ENCODE data around the gene SLC4A4. TPM values are rescaled to one million over a fixed set of nuclear protein-coding genes. Genes with fewer than 3 reads are reported as not detected.

Gene SLC4A4
- total RNA-seq, 2 experiments from 2014 or later = 0.08 to 0.14 TPM

GRCh38 chr4:71444395-71444794 lies 105.6 kb downstream of the SLC4A4 start:
- no peak for ATAC-seq (ENCODE audit: poor library complexity)
- Histone ChIP-seq H3K9me3 (ENCODE audit: control insufficient read depth in 1 of 2, insufficient read depth in 1 of 2, low read length in 2 of 2) (no peaks in the 10 kb centered on the region), H3K36me3 (ENCODE audit: insufficient read depth, low read length) (no peaks in the 10 kb centered on the region), H3K4me1 (ENCODE audit: insufficient read depth, low read length) (no peaks in the 10 kb centered on the region), H3K4me3 (ENCODE audit: low read length) (no peak overlapping the region), H3K27me3 (ENCODE audit: control insufficient read depth in 1 of 2, insufficient read depth in 2 of 2, low read length in 2 of 2) (no peaks in the 10 kb centered on the region), H3K27ac (ENCODE audit: low read depth in 1 of 2, low read length in 2 of 2) (no peak overlapping the region)
- Mint-ChIP-seq H3K27me3 (no peaks in the 10 kb centered on the region), H3K4me1 (ENCODE audit: low read depth) (no peaks in the 10 kb centered on the region), H3K4me3 (no peak overlapping the region), H3K27ac (no peak overlapping the region), H3K36me3 (ENCODE audit: low read depth) (no peaks in the 10 kb centered on the region), H3K9me3 (no peaks in the 10 kb centered on the region)
- POLR2A ChIA-PET = no interaction called here
- CTCF ChIA-PET = no interaction called here
- no peak for TF ChIP-seq CTCF (IDR thresholded peaks at IDR 0.05)
- no peak for DNase-seq
- intact Hi-C loops (cut with DNase I, micrococcal nuclease) = no loop called here

- intact Hi-C loops (cut with DNase I, micrococcal nuclease) = no loop called here
- H3K36me3 ChIP-seq (ENCODE audit: insufficient read depth, low read length) = no peaks in the 10 kb centered on the region
- no peaks in the 10 kb centered on the region for H3K9me3 Mint-ChIP-seq
- H3K9me3 ChIP-seq (ENCODE audit: control insufficient read depth in 1 of 2, insufficient read depth in 1 of 2, low read length in 2 of 2) = no peaks in the 10 kb centered on the region
- no peak overlapping the region for H3K4me3 Mint-ChIP-seq
- CTCF ChIA-PET = interaction anchor here (0.7 to 0.8 kb wide), 2 partner anchors 13 to 15 kb away, joined by 3 read pairs; no protein-coding TSS in a partner anchor
- ATAC-seq (ENCODE audit: poor library complexity) = no peak
- no peaks in the 10 kb centered on the region for H3K36me3 Mint-ChIP-seq (ENCODE audit: low read depth)
- DNase-seq = no peak
- H3K27ac Mint-ChIP-seq = no peak overlapping the region
- H3K27me3 ChIP-seq (ENCODE audit: control insufficient read depth in 1 of 2, insufficient read depth in 2 of 2, low read length in 2 of 2) = no peaks in the 10 kb centered on the region
- POLR2A ChIA-PET = no interaction called here
- no peaks in the 10 kb centered on the region for H3K4me1 ChIP-seq (ENCODE audit: insufficient read depth, low read length)
- H3K27ac ChIP-seq (ENCODE audit: low read depth in 1 of 2, low read length in 2 of 2) = no peak overlapping the region
- H3K4me3 ChIP-seq (ENCODE audit: low read length) = no peak overlapping the region
- no peaks in the 10 kb centered on the region for H3K4me1 Mint-ChIP-seq (ENCODE audit: low read depth)
- TF ChIP-seq CTCF (IDR thresholded peaks at IDR 0.05) = no peak
- H3K27me3 Mint-ChIP-seq = no peaks in the 10 kb centered on the region
Observed at GRCh38 chr4:71445811-71446210, 107.0 kb downstream of the SLC4A4 start.

DNA sequence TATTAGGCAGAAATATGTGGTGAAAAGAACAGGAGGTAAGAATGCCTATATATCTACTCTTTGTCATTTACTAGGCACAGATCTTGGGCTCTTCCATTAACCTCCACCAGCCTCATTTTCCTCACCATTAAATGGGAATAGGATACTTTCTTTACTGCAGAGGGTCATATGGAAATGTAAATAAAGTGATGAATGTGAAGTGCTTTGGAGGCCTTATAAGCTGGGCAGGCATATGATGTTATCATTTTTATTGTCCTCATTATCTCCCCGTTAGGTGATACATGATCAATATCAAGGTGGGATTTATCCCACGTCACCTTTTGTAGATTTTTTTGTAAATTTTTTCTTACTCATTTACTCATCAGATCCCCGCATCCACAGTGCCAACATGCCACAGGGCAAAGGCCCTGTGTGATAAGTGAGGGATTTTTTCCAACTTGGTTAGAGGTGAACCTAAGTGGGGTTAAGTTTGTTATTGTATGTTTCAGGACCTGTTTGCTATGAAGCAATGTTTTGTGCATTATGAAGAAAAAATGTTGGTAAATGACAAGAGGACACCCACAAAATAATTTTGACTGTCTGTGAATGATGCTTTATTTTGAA lies 107.8 kb downstream of the SLC4A4 start:
- DNase-seq = no peak
- intact Hi-C loops (cut with DNase I, micrococcal nuclease) = no loop called here
- no peaks in the 10 kb centered on the region for H3K9me3 Mint-ChIP-seq
- Histone ChIP-seq H3K36me3 (ENCODE audit: insufficient read depth, low read length) (no peaks in the 10 kb centered on the region), H3K27me3 (ENCODE audit: control insufficient read depth in 1 of 2, insufficient read depth in 2 of 2, low read length in 2 of 2) (no peaks in the 10 kb centered on the region), H3K4me3 (ENCODE audit: low read length) (no peak overlapping the region), H3K9me3 (ENCODE audit: control insufficient read depth in 1 of 2, insufficient read depth in 1 of 2, low read length in 2 of 2) (no peaks in the 10 kb centered on the region), H3K27ac (ENCODE audit: low read depth in 1 of 2, low read length in 2 of 2) (no peak overlapping the region), H3K4me1 (ENCODE audit: insufficient read depth, low read length) (no peaks in the 10 kb centered on the region)
- ChIA-PET CTCF (interaction anchor here (0.8 kb wide), 1 partner anchor 14 kb away, joined by 3 read pairs; no protein-coding TSS in a partner anchor), POLR2A (no interaction called here)
- ATAC-seq (ENCODE audit: poor library complexity) = no peak
- no peaks in the 10 kb centered on the region for H3K36me3 Mint-ChIP-seq (ENCODE audit: low read depth)
- no peak for TF ChIP-seq CTCF (IDR thresholded peaks at IDR 0.05)
- peaks cover 5% of the 10 kb centered on the region for H3K27me3 Mint-ChIP-seq
- no peak overlapping the region for H3K27ac Mint-ChIP-seq
- no peaks in the 10 kb centered on the region for H3K4me1 Mint-ChIP-seq (ENCODE audit: low read depth)
- H3K4me3 Mint-ChIP-seq = no peak overlapping the region

Data from CD4-positive, alpha-beta T cell (primary cell).